ENCODE measurements around the gene NHEJ1.

The NHEJ1 gene

DNA sequence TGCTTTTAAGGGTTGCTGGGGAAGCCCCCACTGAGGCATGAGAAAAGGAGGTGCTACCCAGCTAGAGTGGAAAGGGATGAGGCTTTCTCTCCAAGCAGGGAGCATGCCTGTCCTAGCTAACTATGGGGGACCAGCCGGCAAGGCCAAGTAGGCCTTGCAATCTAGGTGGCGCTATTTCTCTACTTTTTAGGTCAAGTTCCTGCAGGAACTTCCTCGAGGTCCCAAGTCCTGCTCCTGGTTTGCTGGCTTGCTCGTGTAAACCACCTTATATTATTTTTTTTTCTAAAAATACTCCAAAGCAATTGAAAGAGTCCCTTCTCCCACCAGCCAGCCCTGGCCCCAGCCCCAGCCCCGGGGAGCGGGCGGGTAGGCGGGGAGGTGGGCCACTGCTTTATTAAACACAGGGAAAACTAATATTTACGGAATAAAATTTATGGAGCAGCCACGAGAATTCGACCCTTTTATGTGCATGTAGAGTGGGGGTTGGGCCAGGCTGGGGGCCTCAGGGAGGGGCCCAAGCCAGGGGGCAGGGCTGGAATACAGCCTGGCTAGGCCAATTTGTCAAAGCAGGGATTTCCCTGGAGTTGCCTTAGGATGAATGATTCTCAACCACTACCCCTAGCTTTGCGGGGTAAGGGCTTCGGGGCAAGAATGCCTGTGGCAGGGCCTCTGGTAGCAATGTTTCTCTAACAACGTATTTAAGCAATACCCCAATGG is 87.0 kb downstream of the NHEJ1 start:
- Histone ChIP-seq H3K9me3 (ENCODE audit: severe bottlenecking) (no peaks in the 10 kb centered on the region), H3K36me3 (peaks cover 23% of the 10 kb centered on the region), H3K27ac (no peak overlapping the region), H3K27me3 (ENCODE audit: insufficient read depth, low read depth, severe bottlenecking) (no peaks in the 10 kb centered on the region), H3K4me3 (ENCODE audit: low read depth, low read length) (no peak overlapping the region)
- TF ChIP-seq, protein P1, sequence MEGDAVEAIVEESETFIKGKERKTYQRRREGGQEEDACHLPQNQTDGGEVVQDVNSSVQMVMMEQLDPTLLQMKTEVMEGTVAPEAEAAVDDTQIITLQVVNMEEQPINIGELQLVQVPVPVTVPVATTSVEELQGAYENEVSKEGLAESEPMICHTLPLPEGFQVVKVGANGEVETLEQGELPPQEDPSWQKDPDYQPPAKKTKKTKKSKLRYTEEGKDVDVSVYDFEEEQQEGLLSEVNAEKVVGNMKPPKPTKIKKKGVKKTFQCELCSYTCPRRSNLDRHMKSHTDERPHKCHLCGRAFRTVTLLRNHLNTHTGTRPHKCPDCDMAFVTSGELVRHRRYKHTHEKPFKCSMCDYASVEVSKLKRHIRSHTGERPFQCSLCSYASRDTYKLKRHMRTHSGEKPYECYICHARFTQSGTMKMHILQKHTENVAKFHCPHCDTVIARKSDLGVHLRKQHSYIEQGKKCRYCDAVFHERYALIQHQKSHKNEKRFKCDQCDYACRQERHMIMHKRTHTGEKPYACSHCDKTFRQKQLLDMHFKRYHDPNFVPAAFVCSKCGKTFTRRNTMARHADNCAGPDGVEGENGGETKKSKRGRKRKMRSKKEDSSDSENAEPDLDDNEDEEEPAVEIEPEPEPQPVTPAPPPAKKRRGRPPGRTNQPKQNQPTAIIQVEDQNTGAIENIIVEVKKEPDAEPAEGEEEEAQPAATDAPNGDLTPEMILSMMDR (IDR thresholded peaks at IDR 0.05; ENCODE audit: low read depth, low read length): peak; percentile 86
- peak; percentile 63 for DNase-seq

DNA sequence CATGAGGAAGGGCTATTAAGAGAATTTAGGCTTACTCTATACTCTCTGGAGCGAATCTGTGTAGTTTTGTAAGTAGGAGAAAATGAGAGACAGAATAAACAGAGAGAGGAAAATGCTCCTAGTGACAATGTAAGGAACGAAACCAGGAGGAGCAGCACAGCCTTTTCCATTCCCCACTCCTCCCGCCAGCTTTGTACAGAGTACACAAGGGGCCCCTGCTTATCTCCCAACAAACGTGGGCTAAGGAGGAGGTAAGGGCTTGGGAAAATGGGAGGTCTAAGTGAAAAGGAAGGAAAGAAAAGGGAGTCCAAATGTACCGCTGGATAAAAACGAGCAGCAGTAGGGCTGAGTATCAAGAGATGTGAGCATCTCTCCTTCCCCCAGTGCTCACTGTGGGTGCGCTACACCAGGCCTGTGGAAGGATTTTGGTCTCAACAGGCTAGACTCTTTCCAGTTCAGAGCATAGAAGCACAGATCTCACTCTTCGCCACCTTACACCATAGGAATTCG is 87.8 kb downstream of the NHEJ1 start:
- TF ChIP-seq, protein P1 (IDR thresholded peaks at IDR 0.05; ENCODE audit: low read depth, low read length): no peak
- H3K27ac ChIP-seq: no peak overlapping the region
- peaks cover 23% of the 10 kb centered on the region for H3K36me3 ChIP-seq
- DNase-seq: no peak
- no peaks in the 10 kb centered on the region for H3K9me3 ChIP-seq (ENCODE audit: severe bottlenecking)
- H3K4me3 ChIP-seq (ENCODE audit: low read depth, low read length): no peak overlapping the region
- no peaks in the 10 kb centered on the region for H3K27me3 ChIP-seq (ENCODE audit: insufficient read depth, low read depth, severe bottlenecking)

DNA sequence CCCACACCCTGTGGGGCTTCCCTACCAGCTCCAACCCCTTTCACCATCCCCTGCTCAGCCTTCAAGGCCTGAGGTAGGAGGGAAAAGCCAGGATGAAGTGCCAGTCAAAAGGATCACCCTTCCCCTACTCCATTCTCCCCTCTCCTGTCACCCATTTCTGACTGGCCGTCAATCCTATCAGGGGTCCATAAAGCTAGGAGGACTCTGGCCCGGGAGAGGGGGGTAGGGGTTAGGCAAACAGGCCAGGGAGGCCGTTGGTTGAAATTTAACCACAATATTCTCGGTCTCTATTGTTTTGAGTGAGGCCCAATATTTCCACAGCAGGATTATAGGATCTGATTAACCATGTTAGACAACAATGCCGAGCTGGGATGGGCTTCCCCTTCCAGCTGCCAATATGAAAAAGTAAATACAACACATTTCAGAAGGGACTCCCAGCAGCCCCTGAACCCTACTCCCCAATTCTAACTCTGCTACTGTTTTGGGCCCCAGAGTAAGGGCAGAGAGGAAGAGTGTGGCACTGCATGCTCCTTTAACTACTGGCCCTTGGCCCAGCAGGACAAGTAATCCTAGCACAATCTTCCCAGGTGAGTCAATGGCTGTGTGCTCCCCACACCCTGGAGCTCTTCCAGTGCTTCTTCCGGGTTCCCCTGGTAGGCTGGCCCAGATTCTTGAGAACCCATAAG is 89.3 kb downstream of the NHEJ1 start:
- DNase-seq: no peak
- Histone ChIP-seq H3K27ac (no peak overlapping the region), H3K9me3 (ENCODE audit: severe bottlenecking) (no peaks in the 10 kb centered on the region), H3K27me3 (ENCODE audit: insufficient read depth, low read depth, severe bottlenecking) (no peaks in the 10 kb centered on the region), H3K4me3 (ENCODE audit: low read depth, low read length) (no peak overlapping the region), H3K36me3 (peaks cover 15% of the 10 kb centered on the region)
- TF ChIP-seq, protein P1 (IDR thresholded peaks at IDR 0.05; ENCODE audit: low read depth, low read length): no peak

DNA sequence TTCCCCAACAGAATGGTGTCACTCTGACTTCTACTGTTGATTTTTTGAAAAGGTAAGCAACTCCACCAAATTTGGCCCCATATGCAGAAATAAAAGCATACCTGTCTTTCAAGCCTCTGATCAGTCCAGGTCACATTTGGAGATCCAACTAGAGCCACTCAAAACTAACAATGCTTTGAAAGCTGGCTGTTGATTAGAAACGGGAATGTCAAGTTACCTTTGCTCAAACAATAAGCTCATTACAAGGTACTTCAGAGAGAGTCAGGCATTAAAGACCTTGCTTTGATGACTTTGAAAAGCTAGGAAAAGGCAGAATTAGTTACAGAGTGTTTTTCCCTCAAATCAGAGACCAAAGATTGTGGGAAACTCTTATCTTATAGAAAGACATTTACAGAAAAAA is 95.1 kb downstream of the NHEJ1 start:
- Histone ChIP-seq H3K27me3 (ENCODE audit: insufficient read depth, low read depth, severe bottlenecking) (peaks cover 20% of the 10 kb centered on the region), H3K36me3 (no peaks in the 10 kb centered on the region), H3K27ac (no peak overlapping the region), H3K9me3 (ENCODE audit: severe bottlenecking) (peaks cover 3% of the 10 kb centered on the region), H3K4me3 (ENCODE audit: low read depth, low read length) (no peak overlapping the region)
- no peak for DNase-seq
- TF ChIP-seq, protein P1 (IDR thresholded peaks at IDR 0.05; ENCODE audit: low read depth, low read length): no peak

DNA sequence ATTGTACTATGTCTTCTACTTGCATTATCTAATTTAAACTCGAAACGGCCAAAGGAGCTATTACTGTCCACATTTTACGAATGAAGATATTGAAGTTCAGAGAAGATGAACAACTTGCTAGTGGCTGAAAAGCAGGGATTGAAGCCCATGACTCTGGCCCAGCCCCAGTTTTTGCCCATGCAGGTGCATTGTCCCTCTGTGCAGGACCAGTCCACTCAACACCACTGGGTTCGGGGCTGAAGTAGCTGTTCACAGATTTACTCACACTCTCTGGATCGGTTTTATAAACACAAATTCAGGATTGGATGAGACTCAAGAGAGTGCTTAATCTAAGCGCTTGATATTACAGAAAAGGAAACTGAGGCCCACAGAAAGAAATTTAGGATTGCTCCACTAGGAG is 98.5 kb downstream of the NHEJ1 start:
- TF ChIP-seq, protein P1 (IDR thresholded peaks at IDR 0.05; ENCODE audit: low read depth, low read length): no peak
- no peak for DNase-seq
- Histone ChIP-seq H3K4me3 (ENCODE audit: low read depth, low read length) (no peak overlapping the region), H3K9me3 (ENCODE audit: severe bottlenecking) (peaks cover 3% of the 10 kb centered on the region), H3K27ac (no peak overlapping the region), H3K27me3 (ENCODE audit: insufficient read depth, low read depth, severe bottlenecking) (peaks cover 53% of the 10 kb centered on the region), H3K36me3 (no peaks in the 10 kb centered on the region)
